GM19328 (cell line): Measurements from ENCODE around the gene CASQ2.

Source experiments
- ATAC-seq: cut with Tn5 transposase; IDR thresholded peaks from one replicate; pipeline ENCODE4 v1.9.1; 2021; ENCODE audit warnings: mild to moderate bottlenecking, moderate library complexity; ENCODE audit not compliant: unreplicated experiment

Gene CASQ2

DNA sequence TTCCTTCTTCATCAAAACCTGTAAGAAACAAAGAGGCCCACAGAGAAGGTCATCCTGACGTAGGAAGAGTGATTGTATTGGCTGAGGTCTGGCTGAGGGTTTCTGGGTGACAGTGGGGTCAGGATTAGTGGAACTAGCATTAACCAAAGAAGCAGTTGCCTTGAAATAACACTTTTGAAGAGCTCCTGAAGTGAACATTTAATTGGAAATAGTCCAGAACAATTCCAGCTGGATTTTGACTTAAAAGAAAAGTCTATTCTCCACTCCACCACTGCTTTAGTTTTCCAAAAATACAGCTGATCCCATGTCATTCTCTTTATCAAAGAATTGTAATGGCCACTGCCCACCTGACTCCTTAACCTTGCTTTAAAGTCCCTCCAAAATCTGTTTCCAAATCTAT, 27.7 kb downstream of the CASQ2 start:
- ATAC-seq, result no peak

GRCh38 chr1:115732316-115732715, 36.2 kb downstream of the CASQ2 start:
- ATAC-seq, result no peak

- ATAC-seq, result peak; percentile 92
These were observed 38.8 kb downstream of the CASQ2 start for GRCh38 chr1:115729756-115730155.

- ATAC-seq, result no peak
These were observed 40.2 kb downstream of the CASQ2 start for GRCh38 chr1:115728341-115728740.

GRCh38 chr1:115727706-115728249, 40.7 kb downstream of the CASQ2 start:
- ATAC-seq, result no peak

- ATAC-seq, result no peak
These were observed 41.9 kb downstream of the CASQ2 start for GRCh38 chr1:115726570-115726969.

DNA sequence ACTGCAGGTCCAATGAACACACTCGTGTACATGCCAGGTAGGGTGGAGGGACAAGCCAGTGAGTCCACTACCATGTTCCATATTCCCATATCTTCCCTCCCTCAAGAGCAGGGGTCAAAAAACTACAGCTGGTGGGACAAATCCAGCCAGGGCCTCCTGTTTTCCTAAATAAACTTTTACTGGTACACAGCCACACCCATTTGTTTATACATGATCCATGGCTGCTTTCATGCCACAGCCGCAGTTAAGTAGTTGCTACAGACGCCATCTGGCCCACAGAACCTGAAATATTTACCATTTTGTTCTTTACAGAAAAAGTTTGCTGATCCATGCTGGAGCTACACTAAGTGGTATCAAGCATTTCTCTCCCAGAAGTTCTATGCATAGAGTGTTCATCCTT, 42.4 kb downstream of the CASQ2 start:
- ATAC-seq, result no peak

- ATAC-seq, result no peak
These were observed 42.9 kb downstream of the CASQ2 start for GRCh38 chr1:115725600-115725999.

- ATAC-seq, result no peak
These were observed 44.8 kb downstream of the CASQ2 start for GRCh38 chr1:115723756-115724155.

GRCh38 chr1:115722221-115722620, 46.3 kb downstream of the CASQ2 start:
- no peak for ATAC-seq

DNA sequence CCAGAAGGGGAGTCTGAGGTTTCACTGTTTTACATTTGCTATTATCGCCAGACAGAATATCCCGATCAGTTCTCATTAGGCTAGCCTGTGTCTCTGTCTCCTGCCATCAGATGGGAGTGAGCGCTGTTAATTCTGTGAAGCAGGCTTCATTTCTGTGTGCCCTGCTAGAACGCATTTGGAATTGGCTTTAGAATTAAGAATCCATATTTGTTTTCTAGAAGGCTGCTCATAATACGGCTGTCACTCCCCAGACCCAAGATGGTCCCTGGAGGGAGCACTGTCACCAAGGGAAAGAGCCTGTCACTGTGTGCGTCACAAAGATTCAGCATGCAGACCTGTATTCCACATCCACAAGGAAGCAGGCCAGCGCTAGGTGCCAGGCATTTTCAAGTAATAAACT, 49.2 kb downstream of the CASQ2 start:
- ATAC-seq, result no peak

DNA sequence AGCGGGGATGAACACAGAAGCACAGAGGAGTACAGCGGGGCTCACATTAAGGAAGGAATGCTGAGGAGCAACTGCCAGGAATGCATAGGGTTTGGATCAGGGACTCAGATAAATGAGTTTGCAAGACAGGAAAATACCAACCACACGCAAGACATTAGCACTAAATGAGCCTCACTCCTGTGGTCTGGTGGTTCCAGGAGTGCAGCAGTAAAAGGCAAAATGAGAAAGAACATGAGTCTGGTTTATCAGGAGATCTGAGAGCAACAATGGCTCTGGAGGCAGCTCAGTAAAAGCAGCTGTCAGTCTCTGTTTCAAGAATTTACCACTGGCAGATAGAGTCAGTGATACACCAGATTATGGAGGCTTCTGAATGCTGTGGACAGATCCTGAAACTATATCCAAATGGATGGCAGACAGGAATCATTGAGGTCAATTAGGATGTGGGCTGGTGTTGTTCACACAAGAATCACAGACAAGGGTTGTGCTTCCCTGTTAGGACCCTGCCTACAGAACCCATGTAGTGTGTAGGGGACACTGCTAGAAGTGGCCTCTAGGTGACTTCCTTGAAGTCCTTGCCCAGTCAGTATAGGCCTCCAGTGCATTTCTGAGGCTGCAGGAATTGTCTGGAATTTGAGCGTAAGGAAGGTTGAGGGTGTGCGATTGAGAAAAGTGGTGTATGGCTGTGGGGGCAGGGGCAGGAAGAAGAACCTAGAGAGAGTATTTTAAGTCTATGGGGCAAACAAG, 50.3 kb downstream of the CASQ2 start:
- no peak for ATAC-seq

DNA sequence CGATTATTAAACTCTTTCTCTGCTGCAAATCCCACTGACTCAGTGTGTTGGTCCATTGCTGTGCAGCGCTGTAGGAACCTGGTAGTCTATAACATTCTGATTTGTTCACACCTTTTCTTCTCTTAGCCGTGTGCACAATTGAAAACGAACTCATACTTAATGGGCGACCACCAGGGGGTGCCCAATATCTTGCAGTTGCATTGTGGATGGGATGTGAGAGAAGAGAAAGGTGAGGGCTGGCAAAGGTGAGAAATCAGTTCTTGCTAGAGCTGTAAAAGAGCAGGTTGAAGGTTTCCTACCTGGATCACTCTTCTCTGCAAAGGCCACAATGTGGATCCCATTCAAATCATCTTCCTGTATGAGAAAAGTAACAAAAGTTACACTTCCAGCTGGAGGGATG, 51.0 kb downstream of the CASQ2 start:
- no peak for ATAC-seq

GRCh38 chr1:115714572-115715141, 53.9 kb downstream of the CASQ2 start:
- ATAC-seq, result no peak

DNA sequence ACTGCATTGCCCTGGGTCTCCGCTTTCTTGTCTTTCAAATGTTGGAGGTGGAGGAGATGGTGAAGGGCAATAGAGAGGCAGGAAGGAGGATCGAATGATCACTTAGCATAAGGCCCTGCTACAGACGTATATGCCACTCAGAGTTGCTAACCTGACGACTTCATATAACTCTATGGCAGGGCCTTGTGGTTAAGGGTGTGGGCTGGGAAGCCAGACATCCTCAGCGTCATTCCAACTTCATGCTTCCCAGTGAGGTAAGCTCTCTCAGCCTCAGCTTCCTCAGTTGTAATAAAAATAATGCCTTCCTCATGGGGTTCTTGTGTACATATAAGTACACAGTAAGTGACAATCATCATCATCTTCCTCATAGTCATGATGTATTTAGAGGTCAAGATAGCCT, 54.6 kb downstream of the CASQ2 start:
- no peak for ATAC-seq

- ATAC-seq, result no peak
These were observed 55.5 kb downstream of the CASQ2 start for GRCh38 chr1:115712911-115713609.

DNA sequence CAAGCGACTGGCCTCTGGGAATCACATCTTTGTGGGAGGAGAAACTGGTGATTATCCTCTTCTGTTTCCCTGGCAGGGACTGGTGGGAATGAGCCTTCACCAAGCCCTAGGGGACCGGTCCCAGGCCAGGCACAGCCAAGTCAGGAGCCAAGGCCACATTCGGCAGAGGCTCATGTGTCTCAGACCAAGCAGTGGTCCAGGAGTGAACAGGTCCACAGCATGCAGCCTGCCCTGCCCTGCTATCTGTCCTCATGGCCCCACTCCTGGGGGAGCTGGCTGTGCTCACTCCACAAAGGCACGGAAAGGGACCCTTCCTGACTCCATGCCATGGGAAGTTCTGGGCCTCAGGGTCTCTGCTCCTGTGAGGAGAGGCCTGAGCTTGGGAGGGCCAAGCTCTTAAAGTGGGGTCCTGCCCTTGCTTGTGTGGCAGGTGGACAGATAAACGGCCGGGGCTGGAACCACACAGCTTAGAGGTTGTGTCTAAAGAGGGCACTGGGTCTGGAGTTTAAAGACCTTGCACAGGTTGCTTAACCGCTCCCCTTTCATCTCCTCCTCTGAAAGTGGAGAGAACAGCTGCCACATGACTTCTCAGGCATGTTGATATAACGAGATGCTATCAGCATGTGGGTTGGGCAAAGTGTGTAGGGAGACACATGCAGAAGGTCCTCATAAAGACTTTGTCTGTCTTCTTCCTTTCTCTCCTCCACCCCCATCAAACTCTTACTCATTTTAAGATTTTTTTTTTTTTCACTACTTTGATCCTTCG, 57.5 kb downstream of the CASQ2 start:
- ATAC-seq, result no peak

- ATAC-seq, result no peak
These were observed 61.7 kb downstream of the CASQ2 start for GRCh38 chr1:115706587-115707425.

GRCh38 chr1:115705963-115706362, 62.6 kb downstream of the CASQ2 start:
- no peak for ATAC-seq
